Stromal cell of bone marrow (primary cell): ENCODE results near the gene GRIK1.
"Not testable (repeated sequence)": the region's sequence is repeated elsewhere in the genome, so short reads cannot be mapped to it uniquely, and the experiment has no call there.

ENCODE experiments used
- DNase-seq: peaks from one replicate; pipeline ENCODE4 v3.0.0-alpha.2; 2012; ENCODE audit warnings: low read depth

The GRIK1 gene

GRCh38 chr21:29939924-29940275, at the start of gene GRIK1:
GRIK1 (minus strand) TSS chr21:29939996.
- no peak for DNase-seq

GRCh38 chr21:29987762-29988161, 48.0 kb upstream of the GRIK1 start:
- DNase-seq = no peak

- no peak for DNase-seq
Measured at GRCh38 chr21:29985866-29986265, 46.1 kb upstream of the GRIK1 start.

GRCh38 chr21:29979043-29979442, 39.2 kb upstream of the GRIK1 start:
- DNase-seq = no peak

- DNase-seq = no peak
Measured at GRCh38 chr21:29975776-29976175, 36.0 kb upstream of the GRIK1 start.

- no peak for DNase-seq
Measured at GRCh38 chr21:29973258-29973657, 33.5 kb upstream of the GRIK1 start.

- no peak for DNase-seq
Measured at GRCh38 chr21:29961291-29962027, 21.7 kb upstream of the GRIK1 start.

- no peak for DNase-seq
Measured at GRCh38 chr21:29958551-29958950, 18.8 kb upstream of the GRIK1 start.

GRCh38 chr21:29958035-29958434, 18.2 kb upstream of the GRIK1 start:
- DNase-seq = not testable (repeated sequence)

GRCh38 chr21:29953690-29954089, 13.9 kb upstream of the GRIK1 start:
- no peak for DNase-seq

GRCh38 chr21:29953072-29953471, 13.3 kb upstream of the GRIK1 start:
- DNase-seq = no peak

- no peak for DNase-seq
Measured at GRCh38 chr21:29951911-29952310, 12.1 kb upstream of the GRIK1 start.

- no peak for DNase-seq
Measured at GRCh38 chr21:29949991-29950390, 10.2 kb upstream of the GRIK1 start.

- no peak for DNase-seq
Measured at GRCh38 chr21:29947119-29947518, 7.3 kb upstream of the GRIK1 start.

- no peak for DNase-seq
Measured at GRCh38 chr21:29943885-29944284, 4.1 kb upstream of the GRIK1 start.

- DNase-seq = no peak
Measured at GRCh38 chr21:29942034-29942433, 2.2 kb upstream of the GRIK1 start.

- DNase-seq = no peak
Measured at GRCh38 chr21:29940991-29941390, 1.2 kb upstream of the GRIK1 start.

- no peak for DNase-seq
Measured at GRCh38 chr21:29940361-29940760, 565 bp upstream of the GRIK1 start.

- no peak for DNase-seq
Measured at GRCh38 chr21:29939104-29939923, 482 bp downstream of the GRIK1 start.

- no peak for DNase-seq
Measured at GRCh38 chr21:29938776-29939103, 1.1 kb downstream of the GRIK1 start.

GRCh38 chr21:29933088-29933487, 6.7 kb downstream of the GRIK1 start:
- DNase-seq = no peak

GRCh38 chr21:29928537-29928936, 11.3 kb downstream of the GRIK1 start:
- no peak for DNase-seq

GRCh38 chr21:29920938-29921337, 18.9 kb downstream of the GRIK1 start:
- no peak for DNase-seq

GRCh38 chr21:29914326-29914725, 25.5 kb downstream of the GRIK1 start:
- no peak for DNase-seq
